Measurements from ENCODE around the gene MGME1.

MGME1 gene

DNA sequence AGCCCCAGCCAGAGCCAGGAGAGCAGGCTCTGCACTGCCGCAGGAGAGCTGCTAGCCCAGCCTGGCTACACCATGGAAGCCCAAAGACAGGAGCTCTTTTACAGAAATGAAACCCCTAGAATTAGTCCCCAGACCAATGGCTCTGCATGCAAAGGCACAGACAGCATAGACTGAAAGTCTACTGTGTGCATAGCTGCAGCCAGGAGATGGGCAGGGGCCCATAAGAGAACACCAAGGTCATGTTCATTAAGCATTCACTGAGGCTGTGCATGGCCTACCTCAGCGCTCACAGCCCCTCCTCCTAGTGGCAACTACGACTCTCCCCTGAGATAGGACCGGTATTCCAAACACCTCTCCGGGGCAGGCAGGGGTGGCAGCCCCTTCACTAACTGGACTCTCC lies 35.1 kb upstream of the MGME1 start:
- no peak for TF ChIP-seq POLR2AphosphoS5 (IDR thresholded peaks at IDR 0.05; ENCODE audit: low read depth, low read length)
- no peak for TF ChIP-seq FOXP2 (optimal IDR thresholded peaks at IDR 0.05; ENCODE audit: borderline replicate concordance, extremely low read depth, extremely low read length, insufficient read depth)

DNA sequence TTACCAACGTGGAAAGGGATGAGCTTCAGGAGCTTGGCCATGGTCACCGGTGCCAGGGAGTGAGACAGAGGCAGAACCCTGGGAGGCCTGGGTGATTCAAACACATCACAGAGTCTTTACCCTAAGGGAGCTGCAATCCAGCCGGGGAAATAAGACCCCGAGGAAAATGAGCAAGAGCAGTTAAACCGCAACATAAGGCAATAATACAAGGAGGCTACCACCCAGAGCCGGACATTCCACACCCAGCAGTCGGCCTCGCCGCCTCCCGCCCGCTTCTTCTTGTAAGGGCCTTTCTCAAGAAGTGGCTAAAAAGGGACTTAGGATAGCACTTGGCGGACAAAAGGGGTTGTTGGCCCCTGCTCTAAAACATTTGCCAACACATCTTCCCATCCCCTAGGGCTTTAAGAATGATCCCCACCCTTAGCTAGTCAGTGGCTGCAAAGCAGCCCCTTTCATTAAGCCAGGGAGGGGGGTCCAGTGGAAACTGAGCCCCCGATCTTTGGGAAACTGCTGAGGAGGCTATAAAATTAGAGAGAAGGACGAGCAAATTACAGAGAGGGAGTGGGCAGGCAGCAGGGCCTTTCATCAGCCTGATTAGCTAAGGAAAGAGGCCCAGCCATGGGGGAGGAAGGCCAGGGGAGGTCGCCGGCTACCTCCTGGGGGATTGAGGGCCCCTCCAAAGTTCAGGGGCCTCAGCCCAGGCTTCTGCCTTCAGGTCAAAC lies 34.5 kb upstream of the MGME1 start:
- no peak for TF ChIP-seq TAF1 (IDR thresholded peaks at IDR 0.05; ENCODE audit: borderline replicate concordance, insufficient read depth, low read length)
- TF ChIP-seq SIN3A (IDR thresholded peaks at IDR 0.05; ENCODE audit: borderline replicate concordance, insufficient read depth, low read length): no peak
- TF ChIP-seq, protein P1, sequence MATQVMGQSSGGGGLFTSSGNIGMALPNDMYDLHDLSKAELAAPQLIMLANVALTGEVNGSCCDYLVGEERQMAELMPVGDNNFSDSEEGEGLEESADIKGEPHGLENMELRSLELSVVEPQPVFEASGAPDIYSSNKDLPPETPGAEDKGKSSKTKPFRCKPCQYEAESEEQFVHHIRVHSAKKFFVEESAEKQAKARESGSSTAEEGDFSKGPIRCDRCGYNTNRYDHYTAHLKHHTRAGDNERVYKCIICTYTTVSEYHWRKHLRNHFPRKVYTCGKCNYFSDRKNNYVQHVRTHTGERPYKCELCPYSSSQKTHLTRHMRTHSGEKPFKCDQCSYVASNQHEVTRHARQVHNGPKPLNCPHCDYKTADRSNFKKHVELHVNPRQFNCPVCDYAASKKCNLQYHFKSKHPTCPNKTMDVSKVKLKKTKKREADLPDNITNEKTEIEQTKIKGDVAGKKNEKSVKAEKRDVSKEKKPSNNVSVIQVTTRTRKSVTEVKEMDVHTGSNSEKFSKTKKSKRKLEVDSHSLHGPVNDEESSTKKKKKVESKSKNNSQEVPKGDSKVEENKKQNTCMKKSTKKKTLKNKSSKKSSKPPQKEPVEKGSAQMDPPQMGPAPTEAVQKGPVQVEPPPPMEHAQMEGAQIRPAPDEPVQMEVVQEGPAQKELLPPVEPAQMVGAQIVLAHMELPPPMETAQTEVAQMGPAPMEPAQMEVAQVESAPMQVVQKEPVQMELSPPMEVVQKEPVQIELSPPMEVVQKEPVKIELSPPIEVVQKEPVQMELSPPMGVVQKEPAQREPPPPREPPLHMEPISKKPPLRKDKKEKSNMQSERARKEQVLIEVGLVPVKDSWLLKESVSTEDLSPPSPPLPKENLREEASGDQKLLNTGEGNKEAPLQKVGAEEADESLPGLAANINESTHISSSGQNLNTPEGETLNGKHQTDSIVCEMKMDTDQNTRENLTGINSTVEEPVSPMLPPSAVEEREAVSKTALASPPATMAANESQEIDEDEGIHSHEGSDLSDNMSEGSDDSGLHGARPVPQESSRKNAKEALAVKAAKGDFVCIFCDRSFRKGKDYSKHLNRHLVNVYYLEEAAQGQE (IDR thresholded peaks at IDR 0.05; ENCODE audit: insufficient read depth in 1 of 2, low read depth in 2 of 2, low read length in 2 of 2): no peak
- TF ChIP-seq FOXP2 (optimal IDR thresholded peaks at IDR 0.05; ENCODE audit: borderline replicate concordance, extremely low read depth, extremely low read length, insufficient read depth): no peak
- TF ChIP-seq POLR2AphosphoS5 (IDR thresholded peaks at IDR 0.05; ENCODE audit: low read depth, low read length): no peak

DNA sequence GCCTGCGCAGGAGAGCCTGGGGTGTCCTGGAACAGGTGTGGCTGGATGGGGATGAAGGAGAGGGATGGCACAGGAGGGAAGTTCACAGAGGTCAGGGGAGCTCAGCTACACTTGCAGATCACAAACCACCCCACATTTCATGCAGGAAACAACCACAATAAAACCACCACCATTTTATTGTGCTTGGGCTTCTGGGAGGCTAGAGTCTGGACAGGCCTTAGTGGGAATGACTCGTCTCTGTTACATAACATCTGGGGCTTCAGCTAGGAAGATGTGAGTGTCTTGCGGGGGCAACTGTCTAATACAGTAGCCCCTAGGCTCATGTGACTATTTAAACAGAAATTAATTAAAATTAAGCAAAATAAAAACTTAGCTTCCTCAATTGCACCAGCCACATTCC lies 33.6 kb upstream of the MGME1 start:
- TF ChIP-seq, protein P1 (IDR thresholded peaks at IDR 0.05; ENCODE audit: insufficient read depth in 1 of 2, low read depth in 2 of 2, low read length in 2 of 2): no peak
- no peak for TF ChIP-seq FOXP2 (optimal IDR thresholded peaks at IDR 0.05; ENCODE audit: borderline replicate concordance, extremely low read depth, extremely low read length, insufficient read depth)
- TF ChIP-seq TAF1 (IDR thresholded peaks at IDR 0.05; ENCODE audit: borderline replicate concordance, insufficient read depth, low read length): no peak
- TF ChIP-seq POLR2AphosphoS5 (IDR thresholded peaks at IDR 0.05; ENCODE audit: low read depth, low read length): no peak
- no peak for TF ChIP-seq SIN3A (IDR thresholded peaks at IDR 0.05; ENCODE audit: borderline replicate concordance, insufficient read depth, low read length)

DNA sequence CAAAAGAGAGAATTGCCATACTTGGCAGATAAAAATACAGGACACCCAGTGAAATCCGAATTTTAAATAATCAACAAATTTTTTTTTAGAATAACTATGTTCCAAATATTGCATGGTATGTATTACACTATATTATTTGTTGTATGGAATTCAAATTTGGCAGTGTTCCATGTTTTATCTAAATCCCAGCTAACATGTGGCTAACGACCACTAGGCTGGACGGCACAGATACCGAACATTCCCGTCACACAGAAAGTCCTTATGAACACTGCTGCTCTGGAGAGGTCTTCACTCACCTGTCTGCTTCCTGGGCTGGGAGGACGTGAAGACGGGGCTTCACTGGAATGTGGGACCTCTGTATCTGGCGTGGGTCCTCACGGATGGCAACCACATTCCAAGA lies 33.1 kb upstream of the MGME1 start:
- TF ChIP-seq SIN3A (IDR thresholded peaks at IDR 0.05; ENCODE audit: borderline replicate concordance, insufficient read depth, low read length): no peak
- TF ChIP-seq FOXP2 (optimal IDR thresholded peaks at IDR 0.05; ENCODE audit: borderline replicate concordance, extremely low read depth, extremely low read length, insufficient read depth): no peak
- TF ChIP-seq, protein P1 (IDR thresholded peaks at IDR 0.05; ENCODE audit: insufficient read depth in 1 of 2, low read depth in 2 of 2, low read length in 2 of 2): no peak
- no peak for TF ChIP-seq TAF1 (IDR thresholded peaks at IDR 0.05; ENCODE audit: borderline replicate concordance, insufficient read depth, low read length)
- no peak for TF ChIP-seq POLR2AphosphoS5 (IDR thresholded peaks at IDR 0.05; ENCODE audit: low read depth, low read length)

DNA sequence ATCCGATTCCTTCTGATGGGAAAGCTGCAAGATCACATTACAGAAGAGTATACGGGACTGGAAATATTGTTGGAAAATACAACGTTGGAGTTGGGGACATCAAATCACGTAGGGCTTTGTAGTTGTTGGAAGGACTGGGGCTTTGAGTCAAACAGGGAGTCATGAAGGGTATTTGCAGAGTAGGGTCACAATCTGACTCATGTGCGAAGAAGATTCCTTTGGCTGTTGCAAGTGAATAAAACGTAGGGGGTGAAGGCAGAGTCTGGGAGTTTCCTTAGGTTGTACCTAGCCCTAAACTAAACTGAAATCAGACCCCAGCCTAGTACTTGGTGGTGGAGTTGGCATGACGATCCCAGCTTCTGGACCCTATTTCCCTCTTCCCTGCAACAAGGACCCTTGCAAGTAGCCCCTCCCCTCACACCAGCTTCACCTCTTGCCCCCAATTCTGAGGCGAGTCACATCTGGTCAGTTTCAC lies 32.5 kb upstream of the MGME1 start:
- no peak for TF ChIP-seq FOXP2 (optimal IDR thresholded peaks at IDR 0.05; ENCODE audit: borderline replicate concordance, extremely low read depth, extremely low read length, insufficient read depth)
- no peak for TF ChIP-seq SIN3A (IDR thresholded peaks at IDR 0.05; ENCODE audit: borderline replicate concordance, insufficient read depth, low read length)
- TF ChIP-seq POLR2AphosphoS5 (IDR thresholded peaks at IDR 0.05; ENCODE audit: low read depth, low read length): no peak
- TF ChIP-seq TAF1 (IDR thresholded peaks at IDR 0.05; ENCODE audit: borderline replicate concordance, insufficient read depth, low read length): no peak
- TF ChIP-seq, protein P1 (IDR thresholded peaks at IDR 0.05; ENCODE audit: insufficient read depth in 1 of 2, low read depth in 2 of 2, low read length in 2 of 2): no peak

All from PFSK-1 (cell line).